Activated CD8-positive, alpha-beta T cell treated with anti-CD3 and anti-CD28 coated beads for 36 hours (primary cell): ENCODE results near the gene RNF217. TPM values are rescaled to one million over a fixed set of nuclear protein-coding genes. Genes with fewer than 3 reads are reported as not detected.

Source experiments
- ATAC-seq: fragments of 200-7000 bp; cut with Tn5 transposase; one replicate; pipeline ENCODE4 v1.10.0; 2021; ENCODE audit warnings: mild to moderate bottlenecking, moderate library complexity
- CTCF ChIA-PET: fragments of 350-600 bp; sonication (Branson Sonifier 250); formaldehyde crosslinking; loops from one replicate; lab custom pipeline; 2021; ENCODE audit warnings: antibody characterized with exemption; lab: Charles Lee
- POLR2A ChIA-PET: fragments of 350-600 bp; sonication (Branson Sonifier 250); formaldehyde crosslinking; loops from one replicate; lab custom pipeline; 2021; ENCODE audit warnings: antibody characterized with exemption; lab: Charles Lee
- DNase-seq: peaks from one replicate; pipeline ENCODE4 v3.0.0-alpha.2; 2020
- H3K27ac Mint-ChIP-seq: one replicate; pipeline ENCODE4 v1.8.0; 2021; ENCODE audit warnings: mild to moderate bottlenecking, mixed read lengths
- H3K27me3 Mint-ChIP-seq: one replicate; pipeline ENCODE4 v1.8.0; 2021; ENCODE audit warnings: mixed read lengths
- H3K36me3 Mint-ChIP-seq: one replicate; pipeline ENCODE4 v1.8.0; 2021; ENCODE audit warnings: low read depth, mixed read lengths
- H3K4me1 Mint-ChIP-seq: one replicate; pipeline ENCODE4 v1.8.0; 2021; ENCODE audit warnings: low read depth, mixed read lengths
- H3K4me3 Mint-ChIP-seq: one replicate; pipeline ENCODE4 v1.8.0; 2021; ENCODE audit warnings: mild to moderate bottlenecking, moderate library complexity, mixed read lengths
- H3K9me3 Mint-ChIP-seq: one replicate; pipeline ENCODE4 v1.8.0; 2021; ENCODE audit warnings: mixed read lengths
- CTCF ChIP-seq: fragments of 200-600 bp; IDR thresholded peaks from one replicate; pipeline ENCODE4 v1.8.0; 2022; ENCODE audit warnings: antibody characterized with exemption, mild to moderate bottlenecking
- intact Hi-C: fragments of 100-400 bp; cut with micrococcal nuclease; formaldehyde crosslinking; loops from one replicate; pipeline ENCODE4 v1.10.0; 2022
- total RNA-seq, 2 experiments: library from RNA; stranded (reverse); gene quantifications; one replicate each; pipeline ENCODE4 v1.2.3, GENCODE V29; 2021

Gene RNF217
- total RNA-seq, 2 experiments from 2014 or later: 0.07 to 0.09 TPM

- no peaks in the 10 kb centered on the region for H3K36me3 Mint-ChIP-seq
- intact Hi-C loops: no loop called here
- no peak for ATAC-seq
- TF ChIP-seq CTCF: no peak
- H3K27me3 Mint-ChIP-seq: no peaks in the 10 kb centered on the region
- H3K27ac Mint-ChIP-seq: no peak overlapping the region
- ChIA-PET CTCF (no interaction called here), POLR2A (interaction anchor here (0.6 kb wide), 1 partner anchor 155 kb away, joined by 3 read pairs; no protein-coding TSS in a partner anchor)
- H3K9me3 Mint-ChIP-seq: no peaks in the 10 kb centered on the region
- H3K4me3 Mint-ChIP-seq: no peak overlapping the region
- DNase-seq: no peak
- no peaks in the 10 kb centered on the region for H3K4me1 Mint-ChIP-seq
Measured at GRCh38 chr6:124994648-124995047, 32.4 kb downstream of the RNF217 start.

GRCh38 chr6:124995131-124995530, 32.9 kb downstream of the RNF217 start:
- H3K27me3 Mint-ChIP-seq: no peaks in the 10 kb centered on the region
- H3K27ac Mint-ChIP-seq: no peak overlapping the region
- no peaks in the 10 kb centered on the region for H3K36me3 Mint-ChIP-seq

GRCh38 chr6:124995645-124996325, 33.5 kb downstream of the RNF217 start:
- Mint-ChIP-seq H3K27me3 (no peaks in the 10 kb centered on the region), H3K27ac (no peak overlapping the region), H3K9me3 (no peaks in the 10 kb centered on the region), H3K4me1 (no peaks in the 10 kb centered on the region), H3K36me3 (no peaks in the 10 kb centered on the region), H3K4me3 (no peak overlapping the region)
- CTCF ChIA-PET: no interaction called here
- intact Hi-C loops: no loop called here
- DNase-seq (no peak), ATAC-seq (no peak)
- POLR2A ChIA-PET: interaction anchor here (0.5 kb wide), 1 partner anchor 159 kb away, joined by 3 read pairs; no protein-coding TSS in a partner anchor
- TF ChIP-seq CTCF: no peak

More at GRCh38 chr6:124995131-124995530, 32.9 kb downstream of the RNF217 start:
- ATAC-seq (no peak), DNase-seq (no peak)
- no peak overlapping the region for H3K4me3 Mint-ChIP-seq
- CTCF ChIA-PET: no interaction called here
- POLR2A ChIA-PET: interaction anchor here (0.6 kb wide), 1 partner anchor 155 kb away, joined by 3 read pairs; no protein-coding TSS in a partner anchor
- no peaks in the 10 kb centered on the region for H3K9me3 Mint-ChIP-seq
- intact Hi-C loops: no loop called here
- no peaks in the 10 kb centered on the region for H3K4me1 Mint-ChIP-seq
- TF ChIP-seq CTCF: no peak

GRCh38 chr6:124996411-124996810, 34.2 kb downstream of the RNF217 start:
- H3K4me3 Mint-ChIP-seq: no peak overlapping the region
- no peak for ATAC-seq
- no peak overlapping the region for H3K27ac Mint-ChIP-seq
- no peaks in the 10 kb centered on the region for H3K4me1 Mint-ChIP-seq
- CTCF ChIA-PET: no interaction called here
- POLR2A ChIA-PET: interaction anchor here (0.5 kb wide), 1 partner anchor 159 kb away, joined by 3 read pairs; no protein-coding TSS in a partner anchor
- H3K36me3 Mint-ChIP-seq: no peaks in the 10 kb centered on the region
- DNase-seq: no peak
- no peaks in the 10 kb centered on the region for H3K27me3 Mint-ChIP-seq
- TF ChIP-seq CTCF: no peak
- no peaks in the 10 kb centered on the region for H3K9me3 Mint-ChIP-seq
- intact Hi-C loops: no loop called here

- ChIA-PET POLR2A (interaction anchor here (0.6 kb wide), 1 partner anchor 79 kb away, joined by 3 read pairs; no protein-coding TSS in a partner anchor), CTCF (no interaction called here)
- H3K4me1 Mint-ChIP-seq: no peaks in the 10 kb centered on the region
- H3K9me3 Mint-ChIP-seq: no peaks in the 10 kb centered on the region
- H3K27me3 Mint-ChIP-seq: no peaks in the 10 kb centered on the region
- no peak overlapping the region for H3K27ac Mint-ChIP-seq
- ATAC-seq (no peak), DNase-seq (no peak)
- no peaks in the 10 kb centered on the region for H3K36me3 Mint-ChIP-seq
- H3K4me3 Mint-ChIP-seq: no peak overlapping the region
- intact Hi-C loops: no loop called here
- no peak for TF ChIP-seq CTCF
Measured at GRCh38 chr6:124997196-124997875, 35.1 kb downstream of the RNF217 start.
